ENCODE data around the gene ZNF740. TPM values are rescaled to one million over a fixed set of nuclear protein-coding genes. Genes with fewer than 3 reads are reported as not detected.
A peak's percentile ranks its signal among the peaks of the same experiment; 100 is the strongest.

Gene ZNF740
- polyA plus RNA-seq, 4 donors: 65.7 to 81.2 (median 71.4) TPM

DNA sequence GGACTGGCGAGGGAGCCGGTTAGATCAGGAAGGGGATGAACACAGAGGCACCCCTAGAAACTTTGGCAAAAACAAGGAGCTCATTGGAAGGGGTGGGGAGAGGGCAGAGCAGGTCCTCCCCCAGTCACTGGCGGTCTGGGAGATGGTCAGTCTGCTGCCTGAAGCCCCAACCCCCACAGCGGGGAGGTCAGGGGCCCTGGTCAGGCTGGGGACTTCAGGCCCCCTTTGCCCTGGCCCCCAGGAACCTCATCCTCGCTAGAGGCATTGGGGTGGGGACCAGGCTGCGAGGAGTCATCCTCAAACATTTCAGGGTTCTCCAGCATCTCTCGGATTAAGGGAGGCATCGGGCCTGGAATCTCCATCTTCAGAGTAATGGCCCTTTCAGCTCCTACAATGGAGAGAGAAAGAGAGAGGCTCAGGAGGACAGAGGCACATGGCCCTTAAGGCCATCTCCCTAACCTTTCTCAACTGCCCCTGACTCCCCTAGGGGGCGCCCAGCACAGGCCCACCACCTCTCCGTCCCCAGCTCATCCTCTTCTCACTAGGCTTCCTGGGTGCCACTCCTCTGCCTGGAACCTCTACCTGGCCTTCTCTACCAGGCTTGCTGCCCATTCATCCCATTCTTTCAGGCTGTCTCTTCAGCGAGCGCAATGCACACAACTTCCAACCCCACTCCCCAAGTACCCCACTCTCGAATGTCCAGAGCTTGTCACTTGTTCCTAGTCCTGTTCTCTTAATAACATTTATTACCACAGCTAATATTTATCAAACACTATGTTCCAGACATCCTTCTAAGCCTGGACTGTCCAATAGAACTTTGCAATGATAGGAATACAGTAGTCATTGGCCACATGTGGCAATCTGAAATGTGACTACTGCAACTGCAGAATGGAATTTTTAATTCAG is 31.2 kb downstream of the ZNF740 start:
- no peak for DNase-seq (ENCODE audit: low read depth in 4 of 4, low spot score in 3 of 4)

DNA sequence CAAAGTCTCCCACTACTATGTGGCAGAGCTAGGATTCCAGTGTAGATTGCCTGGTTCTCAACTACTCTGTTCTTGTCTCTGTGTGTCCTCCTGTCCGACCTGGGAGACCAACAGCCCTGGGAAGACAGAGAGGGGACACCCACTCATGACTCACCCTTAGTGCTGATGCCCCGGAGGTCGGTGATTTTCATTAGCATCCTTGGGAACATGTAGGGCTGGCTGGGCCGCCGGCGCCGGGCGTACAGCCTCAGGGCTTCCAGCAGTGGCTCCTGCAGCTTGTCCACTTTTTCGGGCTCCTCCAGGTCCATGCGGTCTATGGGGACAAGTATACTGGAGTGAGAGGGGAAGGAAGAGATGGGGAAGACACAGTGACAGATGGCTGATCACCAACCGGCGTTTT is 32.4 kb downstream of the ZNF740 start:
- DNase-seq (ENCODE audit: low read depth in 4 of 4, low spot score in 3 of 4): no peak

DNA sequence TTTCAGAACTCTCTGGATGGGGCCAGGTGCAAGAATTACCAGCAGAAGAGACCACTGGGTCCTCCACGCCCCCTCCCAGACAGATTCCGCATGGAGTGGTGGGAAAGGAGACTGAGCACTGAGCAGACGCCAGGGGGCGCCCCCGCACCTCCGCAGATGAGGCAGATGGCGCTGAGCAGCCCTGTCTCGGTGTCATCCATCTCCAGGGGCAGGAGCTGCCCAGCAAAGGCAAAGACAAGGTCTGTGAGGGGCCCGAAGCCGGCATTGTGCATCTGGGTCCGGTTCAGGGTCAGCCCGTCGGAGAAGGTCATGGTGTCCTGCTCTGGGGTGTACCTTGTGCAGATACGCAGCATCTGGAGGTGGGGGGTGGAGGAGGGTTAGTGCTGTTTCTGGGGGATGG is 32.8 kb downstream of the ZNF740 start:
- no peak for DNase-seq (ENCODE audit: low read depth in 4 of 4, low spot score in 3 of 4)

DNA sequence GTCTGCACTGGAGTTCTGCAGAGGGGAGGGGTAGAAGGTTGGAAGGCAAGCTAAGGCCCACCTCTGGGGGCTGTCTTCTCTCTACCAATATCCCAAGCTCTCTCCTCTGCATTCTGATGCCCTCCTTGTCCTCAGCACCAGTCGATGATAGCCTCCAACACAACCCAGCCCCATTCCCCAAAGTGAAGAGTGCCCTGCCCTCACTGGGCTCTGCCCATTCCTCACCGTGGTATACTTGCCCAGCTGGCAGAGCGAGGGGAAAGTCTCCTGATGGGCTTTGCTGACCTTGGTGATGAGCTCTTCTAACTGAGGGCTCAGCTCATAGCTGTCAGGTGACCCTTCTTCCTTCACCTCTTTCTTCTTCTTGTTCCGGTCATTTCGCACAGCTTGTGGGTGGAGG is 33.7 kb downstream of the ZNF740 start:
- DNase-seq (ENCODE audit: low read depth in 4 of 4, low spot score in 3 of 4): no peak

DNA sequence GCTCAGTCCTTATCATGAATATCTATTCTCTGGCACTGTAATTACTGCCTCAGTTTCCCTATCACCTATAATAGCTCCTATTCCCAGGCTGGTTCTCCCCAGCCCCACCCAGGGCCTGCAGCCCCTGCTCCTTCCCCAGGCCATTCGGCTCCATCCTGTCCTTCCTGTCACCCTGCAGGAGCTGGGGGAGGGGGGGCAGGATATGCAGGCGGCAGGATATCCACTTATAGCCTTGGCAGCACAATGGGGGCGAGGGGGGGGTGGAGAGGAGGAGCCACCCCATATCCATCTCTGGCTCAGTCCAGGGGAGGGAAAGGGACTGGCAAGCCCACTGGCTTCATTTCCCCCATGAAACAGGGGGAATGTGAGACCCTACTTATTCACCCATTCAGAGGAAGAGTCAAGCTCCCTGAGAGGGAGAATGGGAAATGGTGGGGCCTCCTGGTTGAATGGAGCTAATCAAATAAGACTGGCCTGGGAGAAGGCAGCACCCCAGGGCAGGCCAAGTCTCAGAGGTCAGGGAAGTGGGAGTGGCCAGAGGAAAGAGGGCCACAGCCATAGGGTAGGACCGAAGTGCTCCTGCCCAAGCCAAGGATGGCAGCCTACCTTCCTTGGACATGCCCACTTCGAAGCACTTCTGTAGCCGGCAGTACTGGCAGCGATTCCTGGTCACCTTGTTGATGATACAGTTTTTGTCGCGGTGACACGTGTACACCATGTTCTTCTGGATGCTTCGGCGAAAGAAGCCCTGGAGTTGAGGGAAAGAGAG is 34.3 kb downstream of the ZNF740 start:
- no peak for DNase-seq (ENCODE audit: low read depth in 4 of 4, low spot score in 3 of 4)

DNA sequence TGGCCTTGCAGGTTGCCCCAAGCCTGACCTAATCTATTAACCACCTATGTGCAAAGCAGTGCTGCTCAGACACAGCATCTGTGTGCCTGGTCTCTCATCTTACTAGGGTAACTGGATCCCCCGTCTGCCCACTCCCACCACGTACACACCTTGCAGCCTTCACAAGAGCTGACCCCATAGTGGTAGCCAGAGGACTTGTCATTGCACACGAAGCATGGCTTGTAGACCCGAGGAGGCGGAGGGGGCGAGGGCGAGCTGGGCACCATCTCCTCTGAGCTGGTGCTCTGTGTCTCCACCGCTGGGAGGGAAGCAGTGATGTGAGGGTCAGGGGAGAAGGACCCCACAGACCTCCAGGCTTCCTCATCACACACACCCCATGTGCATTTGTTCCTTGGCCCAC is 35.0 kb downstream of the ZNF740 start:
- DNase-seq (ENCODE audit: low read depth in 4 of 4, low spot score in 3 of 4): no peak

DNA sequence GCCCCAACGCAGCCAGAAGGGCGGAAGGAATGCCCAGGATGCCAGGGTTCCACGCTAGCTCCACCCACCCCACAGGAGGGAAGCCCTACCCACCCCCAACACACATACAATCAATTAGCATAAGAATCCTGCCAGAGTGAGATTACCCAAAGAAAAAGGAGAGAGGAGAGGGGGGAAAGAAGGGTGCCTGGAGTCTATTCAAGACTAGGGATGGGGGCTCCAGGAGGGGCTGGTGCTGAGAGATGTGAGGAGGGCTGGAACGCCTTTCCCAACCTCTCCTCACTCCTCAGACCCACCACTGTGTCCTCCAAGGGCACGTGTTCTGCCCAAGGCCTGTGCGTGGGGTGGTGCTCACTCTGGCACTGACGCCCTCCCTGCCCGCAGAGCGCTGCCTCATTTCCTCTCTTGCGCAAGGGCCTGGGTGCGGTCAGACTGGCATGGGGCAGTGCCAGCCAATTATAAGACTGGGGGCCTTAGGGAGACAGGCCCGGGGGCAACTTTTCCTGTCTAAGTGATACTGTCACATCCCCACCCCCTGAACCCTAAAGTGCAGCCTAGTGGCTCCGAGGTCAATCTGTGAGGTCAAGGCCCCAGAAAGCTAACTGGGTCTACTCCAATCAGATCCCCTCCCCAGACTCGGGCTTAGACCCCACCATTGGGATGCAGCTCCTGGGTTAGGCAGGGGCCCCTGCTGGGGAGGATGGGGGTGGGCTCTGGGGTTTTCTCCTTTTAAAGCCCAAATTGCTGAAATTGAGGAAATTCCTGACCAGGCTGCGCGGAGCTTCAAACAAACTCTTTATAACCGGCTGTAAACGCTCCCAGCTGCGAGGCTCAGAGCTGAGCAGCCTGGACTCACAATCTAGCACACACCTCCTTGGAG is 36.8 kb downstream of the ZNF740 start:
- no peak for DNase-seq (ENCODE audit: low read depth in 4 of 4, low spot score in 3 of 4)

DNA sequence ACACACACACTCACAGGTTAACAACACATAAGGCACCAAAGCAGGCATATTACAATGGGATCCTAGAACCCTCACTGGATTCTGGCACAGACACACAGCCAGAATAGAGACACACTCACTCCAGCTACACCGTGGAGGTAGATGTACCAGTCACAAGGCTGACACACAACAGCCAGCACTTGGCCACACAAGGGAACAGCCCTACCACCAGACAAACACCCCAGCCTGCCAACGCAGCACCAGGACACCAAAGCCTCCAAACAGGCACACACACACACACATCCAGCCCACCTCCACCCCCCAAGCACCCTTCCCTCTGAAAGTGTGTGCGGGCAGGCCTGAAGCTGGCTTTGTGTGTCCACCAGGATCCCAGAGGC is 37.4 kb downstream of the ZNF740 start:
- no peak for DNase-seq (ENCODE audit: low read depth in 4 of 4, low spot score in 3 of 4)

DNA sequence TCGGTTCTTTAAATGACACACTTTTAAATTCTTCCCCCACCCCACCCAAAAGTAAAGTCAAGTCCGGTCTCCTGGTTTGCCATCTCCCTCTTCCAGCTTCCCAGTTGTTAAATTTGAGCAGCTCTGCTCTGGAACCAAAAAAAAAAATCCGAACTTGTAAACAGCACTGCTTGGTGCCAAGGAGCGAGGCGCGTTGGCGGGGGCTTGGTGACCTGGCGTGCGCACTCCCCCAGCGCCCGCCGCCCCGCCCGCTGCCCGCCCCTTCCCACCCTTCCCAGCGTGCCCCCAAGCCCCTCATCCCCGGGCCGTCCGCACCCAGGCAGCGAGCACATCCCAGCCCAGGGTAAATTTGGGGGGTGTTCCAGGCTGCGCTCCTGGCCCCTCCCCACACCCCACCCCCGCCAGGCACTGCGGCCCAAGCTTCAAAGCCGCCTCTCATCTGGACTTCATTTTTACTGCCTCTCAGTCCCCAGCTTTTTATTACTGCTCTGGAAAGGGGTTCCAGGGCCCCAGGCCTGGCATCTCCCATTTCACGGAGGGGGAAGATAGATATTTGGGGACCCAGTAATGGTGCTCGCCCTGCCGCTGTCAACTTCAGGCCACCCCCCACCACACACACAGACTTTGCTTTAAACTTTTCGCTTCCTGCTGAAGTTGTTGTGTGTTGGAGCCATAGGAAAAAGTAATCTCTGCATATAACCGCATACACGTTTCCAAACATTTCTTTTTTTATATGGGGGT is 38.2 kb downstream of the ZNF740 start:
- no peak for DNase-seq (ENCODE audit: low read depth in 4 of 4, low spot score in 3 of 4)

DNA sequence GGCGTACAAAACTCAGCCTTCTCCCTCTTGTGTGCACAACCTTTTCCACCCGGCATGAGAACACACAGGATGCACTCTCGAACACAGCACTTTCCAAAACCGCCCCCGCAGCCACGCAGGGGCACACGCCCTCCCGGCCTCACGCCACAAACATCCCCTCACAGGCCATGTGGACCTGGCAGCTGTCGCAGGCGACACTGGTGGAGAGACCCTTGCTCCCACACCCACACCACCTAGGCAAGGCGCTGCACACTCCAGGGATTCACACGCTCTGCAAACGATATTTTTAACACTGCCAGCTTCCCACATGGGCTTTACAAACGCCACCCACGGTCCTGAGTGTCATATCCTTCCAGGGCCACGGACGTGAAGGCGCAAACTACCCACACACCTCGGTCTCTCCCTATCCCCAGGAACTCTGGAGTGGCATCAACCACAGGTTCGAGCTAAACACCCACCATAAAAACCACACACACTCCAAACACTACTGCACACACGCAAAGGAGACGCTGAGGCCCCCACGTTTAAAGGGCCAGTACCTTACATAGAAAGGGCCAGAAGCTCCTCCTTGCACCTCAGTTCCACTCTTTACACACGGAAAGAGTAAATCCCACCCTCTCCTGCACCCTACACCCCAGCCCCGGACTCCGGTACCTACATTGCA is 38.9 kb downstream of the ZNF740 start:
- DNase-seq (ENCODE audit: low read depth in 4 of 4, low spot score in 3 of 4): no peak

DNA sequence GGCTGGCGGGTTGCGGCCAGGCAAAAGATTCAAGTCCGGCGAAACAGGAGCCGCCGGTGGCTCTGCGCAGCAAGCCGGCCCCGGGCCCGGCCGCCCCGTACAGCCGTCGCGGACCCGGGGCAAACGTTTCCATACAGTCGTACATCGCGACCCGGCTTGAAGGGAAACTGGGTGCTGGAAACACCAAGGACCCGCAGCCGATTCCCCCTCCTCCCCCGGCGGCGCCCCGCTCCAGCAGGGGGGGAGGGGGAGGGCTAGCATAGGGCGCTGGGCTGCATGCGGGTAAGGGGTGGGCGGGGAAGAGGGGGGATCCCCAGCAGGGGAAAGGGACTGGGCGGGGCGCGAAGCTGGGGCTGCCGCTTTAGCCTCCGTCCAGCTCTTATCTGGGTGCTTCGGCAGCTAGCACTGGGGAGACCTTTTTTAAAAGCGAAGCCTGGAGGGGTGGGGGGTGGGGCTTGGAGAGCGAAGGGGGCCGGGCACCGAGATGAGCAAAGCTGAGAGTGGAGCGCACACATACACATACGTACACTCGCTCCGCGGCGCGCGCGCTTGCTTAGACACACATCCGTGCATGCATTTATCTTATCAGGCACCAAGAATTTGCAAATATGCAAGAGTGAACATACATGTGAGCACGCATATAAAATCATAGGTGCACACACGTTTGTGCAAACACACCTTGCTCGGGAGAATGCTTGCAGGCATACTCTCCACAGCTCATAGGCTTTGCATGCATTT is 39.6 kb downstream of the ZNF740 start:
- DNase-seq (ENCODE audit: low read depth in 4 of 4, low spot score in 3 of 4): no peak

DNA sequence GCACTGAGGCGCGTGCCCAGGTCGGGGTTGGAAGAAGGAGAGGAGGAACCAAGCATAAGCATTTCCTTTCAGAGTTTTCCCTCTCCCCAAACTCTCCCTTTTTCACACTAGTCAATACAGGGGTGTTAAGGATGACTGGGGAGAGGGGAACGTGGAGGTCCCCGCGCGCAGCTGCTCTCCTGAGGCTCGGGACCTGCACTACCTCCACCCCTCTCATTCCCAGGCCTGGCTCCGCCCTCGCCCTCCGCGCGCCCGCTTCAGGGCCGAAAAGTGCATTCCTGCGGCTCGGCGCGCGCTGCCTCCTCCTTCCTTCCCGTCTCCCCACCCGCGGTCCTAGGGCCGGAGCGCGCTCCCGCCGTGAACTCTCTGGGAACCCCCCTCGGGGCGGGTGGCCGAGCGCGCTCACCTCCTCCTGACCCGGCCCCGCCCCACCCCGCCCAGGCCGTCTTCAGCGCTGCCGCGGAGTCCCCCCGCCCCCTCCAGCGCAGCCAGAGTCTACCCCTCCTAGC is 40.2 kb downstream of the ZNF740 start:
- DNase-seq (ENCODE audit: low read depth in 4 of 4, low spot score in 3 of 4): peak; percentile 79 to 87 (median 84)

DNA sequence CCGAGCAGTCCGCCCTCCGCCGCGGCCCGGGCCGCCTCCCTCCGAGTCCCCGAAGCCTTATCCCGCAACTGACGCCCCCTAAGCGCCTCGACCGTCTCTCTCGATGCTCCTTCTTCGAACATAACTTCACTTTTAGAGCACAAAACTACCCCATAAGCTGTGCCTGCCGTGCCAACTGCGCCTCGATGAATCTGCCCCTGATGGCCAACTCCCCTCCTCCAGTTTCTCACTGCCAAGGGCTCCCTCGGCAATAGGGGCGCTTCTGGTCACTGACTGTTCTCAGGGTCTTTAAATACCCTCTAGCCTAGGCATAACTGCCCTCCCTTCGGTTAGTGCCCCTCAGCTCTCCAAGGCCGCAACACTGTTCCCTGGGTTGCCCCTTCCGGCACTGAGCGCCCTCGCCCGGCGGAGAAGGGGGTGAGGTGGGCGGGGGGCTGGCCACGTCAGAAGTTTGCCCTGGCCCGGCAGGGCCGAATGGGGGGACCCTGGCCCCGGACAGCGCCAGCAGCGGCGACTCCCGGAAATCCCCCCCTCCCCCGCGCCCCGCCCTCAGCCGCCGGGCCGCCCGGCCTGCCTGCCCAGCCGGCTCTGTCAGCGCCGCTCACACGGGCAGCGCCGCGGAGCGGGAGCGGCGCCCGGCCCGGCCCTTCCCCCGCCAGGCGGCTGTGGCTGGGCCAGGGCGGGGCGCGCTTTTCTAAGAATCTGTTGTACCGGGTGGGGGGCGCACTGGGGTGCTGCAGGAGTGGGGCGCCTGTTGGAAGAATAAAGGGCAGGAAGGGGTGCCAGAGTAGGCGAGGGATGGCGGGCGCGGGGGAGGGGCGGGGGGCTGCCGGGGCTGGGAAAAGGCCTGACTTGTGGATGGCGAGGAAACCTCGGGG is 40.9 kb downstream of the ZNF740 start:
- peak in 2 of 4 donors; percentile 52 to 56 for DNase-seq (ENCODE audit: low read depth in 4 of 4, low spot score in 3 of 4)

DNA sequence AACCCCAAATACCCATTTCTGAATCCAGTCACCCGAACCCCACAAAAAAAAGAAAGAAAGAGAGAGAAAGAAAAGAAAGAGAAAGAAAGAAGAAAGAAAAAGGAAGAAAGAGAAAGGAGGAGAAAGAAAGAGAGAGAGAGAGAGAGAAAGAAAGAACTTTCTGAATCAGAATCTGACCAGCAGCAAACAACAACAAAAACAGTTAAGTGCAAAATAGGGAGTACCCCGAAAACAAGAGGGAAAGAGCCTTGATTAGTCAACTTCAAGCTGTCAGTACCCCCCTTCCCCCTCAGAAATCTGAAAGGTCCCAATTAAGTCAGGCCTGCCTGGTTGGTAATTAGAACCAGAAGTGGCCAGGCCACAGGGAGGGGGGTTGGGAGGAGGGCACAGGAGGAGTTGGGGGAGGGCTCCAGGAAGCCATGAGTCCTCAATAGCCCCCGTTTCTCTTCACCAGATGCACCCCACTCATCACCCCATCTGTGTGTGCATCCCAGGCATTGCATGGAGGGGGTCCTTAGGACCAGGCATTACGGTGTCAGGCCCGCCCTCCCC is 41.7 kb downstream of the ZNF740 start:
- no peak for DNase-seq (ENCODE audit: low read depth in 4 of 4, low spot score in 3 of 4)

DNA sequence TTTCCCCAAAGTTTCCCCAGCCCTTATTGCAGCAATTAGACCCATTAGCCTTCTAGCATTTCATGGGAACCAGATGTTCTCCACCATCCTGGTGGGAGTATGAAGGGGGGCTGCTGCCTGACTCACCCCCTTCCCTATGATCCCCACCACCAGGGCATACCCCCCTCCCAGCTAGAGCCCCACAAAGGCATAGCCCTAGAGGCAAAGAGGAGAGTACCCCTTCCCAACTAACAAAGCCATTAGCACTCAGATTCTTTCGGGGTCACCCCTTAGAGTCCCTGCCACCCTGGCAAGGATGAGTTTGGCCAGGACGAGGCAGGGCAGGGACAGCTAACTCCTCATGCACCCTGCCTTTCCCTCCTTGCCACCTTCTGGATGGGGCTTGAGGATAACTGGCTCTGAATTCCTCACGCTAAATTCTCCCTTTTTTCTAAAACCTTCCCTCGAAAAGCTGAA is 42.3 kb downstream of the ZNF740 start:
- DNase-seq (ENCODE audit: low read depth in 4 of 4, low spot score in 3 of 4): no peak

DNA sequence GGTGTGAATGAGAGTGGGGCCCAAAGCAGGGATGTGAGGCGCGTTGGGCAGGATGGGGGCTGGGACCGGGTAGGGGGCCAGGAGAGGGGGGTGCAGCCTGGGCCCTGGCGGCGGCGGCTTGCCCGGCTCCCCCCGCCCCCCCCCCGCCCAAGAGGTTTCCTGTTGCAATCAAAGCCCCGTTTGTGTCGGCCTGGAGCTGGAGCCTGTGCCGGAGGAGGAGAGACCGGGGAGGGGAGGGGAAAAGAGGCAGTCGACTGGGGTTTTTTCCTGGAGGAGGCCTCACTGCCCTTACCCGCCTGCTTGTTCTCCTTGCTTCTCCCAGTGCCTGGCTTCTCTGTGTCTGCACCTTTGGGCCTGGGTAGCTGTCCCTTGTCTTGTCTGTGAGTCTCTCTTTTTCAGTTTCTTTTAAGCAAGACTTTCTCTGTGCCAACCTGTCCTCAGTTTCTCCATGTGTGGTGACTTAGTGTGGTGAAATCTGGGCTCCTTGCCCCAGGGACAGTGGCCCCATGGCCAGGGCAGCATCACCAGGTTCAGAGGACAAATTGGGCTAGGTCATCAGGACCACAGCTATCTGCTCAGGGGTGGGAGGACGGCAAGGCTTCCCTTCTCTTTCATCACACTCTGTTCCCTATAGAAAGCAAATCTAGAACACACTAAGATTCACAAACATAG is 43.0 kb downstream of the ZNF740 start:
- DNase-seq (ENCODE audit: low read depth in 4 of 4, low spot score in 3 of 4): no peak
